HCT116 (cell line): Measurements from ENCODE around the gene SEC24D.

Experiments
- CTCF ChIP-seq, 3 experiments: fragments of 200-600 bp in 1 of 3; sonication (generic) in 1 of 3; IDR thresholded peaks in 2 of 3; conservative IDR thresholded peaks in 1 of 3; 2 replicates each; pipeline ENCODE4 v1.5.1; 2012 to 2017; ENCODE audit warnings: low read depth in 2 of 3, low read length in 2 of 3, antibody characterized with exemption in 1 of 3, borderline replicate concordance in 1 of 3, control low read depth in 1 of 3, mild to moderate bottlenecking in 1 of 3, mixed read lengths in 1 of 3, mixed run types in 1 of 3, moderate library complexity in 1 of 3; ENCODE audit not compliant: insufficient read depth in 1 of 3
- EZH2 ChIP-seq: fragments of 200-600 bp; sonication (generic); IDR thresholded peaks from 2 replicates; pipeline ENCODE4 v1.6.1; 2017; ENCODE audit warnings: antibody characterized with exemption, mixed run types

GRCh38 chr4:118788911-118789310 lies 47.0 kb downstream of the SEC24D start:
- TF ChIP-seq EZH2 (no peak), CTCF (IDR thresholded peaks at IDR 0.05 in 2 of 3, conservative IDR thresholded peaks at IDR 0.05 in 1 of 3; ENCODE audit: borderline replicate concordance in 1 of 3, insufficient read depth in 1 of 3, low read depth in 2 of 3, low read length in 2 of 3) (no peak)
